Globus pallidus (tissue), 1 donor: Measurements from ENCODE around the gene HTRA2.

ENCODE experiments used
- DNase-seq: peaks from one replicate; pipeline ENCODE4 v3.0.0-alpha.2; 2015; ENCODE audit warnings: low spot score

HTRA2 gene

DNA sequence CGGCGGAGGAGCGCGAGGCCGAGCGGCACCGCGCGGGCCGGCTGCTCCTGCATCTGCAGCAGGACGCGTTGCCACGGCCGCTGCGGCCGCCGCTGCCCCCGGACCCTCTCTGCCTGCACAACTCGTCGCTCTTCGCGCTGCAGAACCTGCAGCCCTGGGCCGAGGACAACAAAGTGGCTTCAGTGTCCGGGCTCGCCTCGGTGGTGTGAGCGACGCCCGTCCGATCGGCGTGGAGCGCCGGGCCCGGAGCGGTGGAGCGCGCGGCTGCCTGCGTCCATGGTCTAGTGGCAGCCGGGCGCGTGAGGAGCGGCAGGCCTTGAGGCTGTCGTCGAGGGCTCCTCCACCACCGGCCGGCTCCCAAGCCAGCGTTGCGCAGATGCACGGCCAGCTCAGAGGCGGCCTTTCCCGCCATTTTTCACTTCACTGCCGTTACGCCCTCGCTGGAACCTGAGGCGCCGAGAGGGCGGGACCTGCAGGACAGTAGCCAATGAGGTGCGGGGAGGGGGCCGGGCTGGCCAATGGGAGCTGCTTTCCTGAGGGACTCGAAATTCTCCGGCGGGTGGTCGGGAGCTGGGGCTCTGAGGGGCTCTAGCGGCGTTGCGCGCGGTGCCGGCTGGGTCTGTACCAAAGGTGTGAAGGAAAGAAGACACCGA, 13.6 kb upstream of the HTRA2 start:
- peak; percentile 37 for DNase-seq

DNA sequence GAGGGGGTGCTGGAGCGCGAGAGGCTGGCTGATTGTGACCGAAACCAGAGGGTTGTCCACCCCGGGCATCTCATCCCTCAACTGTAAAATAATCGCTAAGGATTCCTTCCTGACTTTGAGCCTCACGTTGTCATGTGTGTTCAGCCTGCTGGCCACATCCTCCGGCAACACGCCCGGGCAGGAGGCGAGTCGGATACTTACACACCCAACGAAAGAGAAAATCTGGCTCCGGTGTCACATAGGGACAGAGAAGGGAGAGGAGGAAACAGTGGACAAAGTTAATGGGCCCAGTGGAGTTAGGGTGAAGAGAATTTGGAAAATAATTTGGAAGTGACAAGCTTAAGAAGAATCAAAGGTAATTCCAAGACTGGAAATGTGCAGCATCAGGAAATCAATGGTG, 13.1 kb upstream of the HTRA2 start:
- no peak for DNase-seq

DNA sequence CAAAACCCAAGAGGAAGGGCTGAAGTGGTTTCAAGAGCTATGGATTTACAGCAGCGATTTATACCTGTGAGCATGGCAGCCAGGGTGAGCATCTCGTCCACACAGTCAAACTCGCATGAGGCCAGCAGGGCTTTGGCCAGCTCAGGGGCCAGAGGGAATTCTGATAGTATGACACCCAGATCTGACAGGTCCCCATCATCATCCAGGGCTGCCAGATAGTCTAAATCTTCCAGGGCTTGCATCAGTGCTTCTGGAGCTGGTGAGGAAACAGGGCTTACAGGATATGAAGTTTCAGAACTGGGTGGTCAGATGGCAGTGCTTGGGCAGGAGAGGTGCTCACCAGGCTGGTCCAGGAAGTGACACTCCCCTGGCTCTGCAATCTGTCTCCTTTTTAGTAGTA, 7.2 kb upstream of the HTRA2 start:
- DNase-seq = no peak

DNA sequence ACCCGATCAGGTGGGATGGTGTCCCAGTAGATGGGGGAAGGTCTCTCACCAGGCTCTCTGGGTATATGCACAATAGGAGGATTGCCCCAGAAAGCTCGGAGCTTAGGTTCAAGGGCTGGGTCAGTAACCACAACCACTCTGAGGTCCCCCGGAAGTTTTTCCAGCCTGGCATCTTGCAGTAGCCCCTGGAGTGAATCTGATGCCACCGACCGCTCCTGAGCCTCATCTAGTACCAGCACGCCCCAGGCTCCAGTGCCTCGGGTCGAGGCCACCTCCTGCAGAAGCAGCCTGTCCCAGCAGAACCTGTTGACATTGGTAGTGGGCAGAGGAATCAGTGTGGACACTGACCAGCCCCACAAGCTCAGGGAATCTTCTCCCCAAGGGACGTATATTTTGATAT, 5.7 kb upstream of the HTRA2 start:
- no peak for DNase-seq

DNA sequence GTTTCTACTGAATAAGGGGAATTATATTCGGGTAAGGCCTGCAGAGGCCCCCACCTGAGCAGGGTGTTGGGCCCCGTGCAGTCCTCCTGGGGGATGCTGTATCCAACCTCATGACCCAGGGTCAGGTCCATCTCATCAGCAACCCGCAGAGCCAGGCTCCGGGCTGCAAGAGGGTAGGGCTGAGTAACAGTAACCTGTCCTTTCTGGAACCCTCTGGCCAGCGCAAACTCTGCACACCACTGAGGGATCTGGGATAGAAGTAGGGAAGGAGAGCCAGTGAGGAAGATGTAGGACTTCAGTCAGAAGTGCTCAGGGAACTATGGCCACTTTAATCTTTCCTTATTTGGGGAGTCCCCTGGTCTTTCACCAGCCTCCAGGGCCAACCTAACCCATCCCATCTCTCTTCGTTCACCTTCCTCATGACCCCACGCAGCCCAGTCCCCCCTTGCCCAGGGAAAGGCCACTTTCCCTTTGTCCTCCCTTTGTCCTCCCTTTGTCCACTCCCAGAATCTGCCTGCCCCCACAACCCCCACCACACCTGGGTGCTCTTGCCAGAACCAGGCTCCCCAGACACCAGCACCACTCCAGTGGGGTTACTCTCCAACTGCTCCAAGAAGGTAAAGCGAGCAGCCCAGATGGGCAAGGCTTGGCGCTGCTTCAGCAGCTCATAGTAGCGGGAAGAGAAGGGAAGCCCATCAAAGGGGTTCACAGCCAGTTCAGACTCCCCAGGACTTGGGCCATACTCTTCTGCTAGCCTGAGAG, 4.6 kb upstream of the HTRA2 start:
- no peak for DNase-seq

DNA sequence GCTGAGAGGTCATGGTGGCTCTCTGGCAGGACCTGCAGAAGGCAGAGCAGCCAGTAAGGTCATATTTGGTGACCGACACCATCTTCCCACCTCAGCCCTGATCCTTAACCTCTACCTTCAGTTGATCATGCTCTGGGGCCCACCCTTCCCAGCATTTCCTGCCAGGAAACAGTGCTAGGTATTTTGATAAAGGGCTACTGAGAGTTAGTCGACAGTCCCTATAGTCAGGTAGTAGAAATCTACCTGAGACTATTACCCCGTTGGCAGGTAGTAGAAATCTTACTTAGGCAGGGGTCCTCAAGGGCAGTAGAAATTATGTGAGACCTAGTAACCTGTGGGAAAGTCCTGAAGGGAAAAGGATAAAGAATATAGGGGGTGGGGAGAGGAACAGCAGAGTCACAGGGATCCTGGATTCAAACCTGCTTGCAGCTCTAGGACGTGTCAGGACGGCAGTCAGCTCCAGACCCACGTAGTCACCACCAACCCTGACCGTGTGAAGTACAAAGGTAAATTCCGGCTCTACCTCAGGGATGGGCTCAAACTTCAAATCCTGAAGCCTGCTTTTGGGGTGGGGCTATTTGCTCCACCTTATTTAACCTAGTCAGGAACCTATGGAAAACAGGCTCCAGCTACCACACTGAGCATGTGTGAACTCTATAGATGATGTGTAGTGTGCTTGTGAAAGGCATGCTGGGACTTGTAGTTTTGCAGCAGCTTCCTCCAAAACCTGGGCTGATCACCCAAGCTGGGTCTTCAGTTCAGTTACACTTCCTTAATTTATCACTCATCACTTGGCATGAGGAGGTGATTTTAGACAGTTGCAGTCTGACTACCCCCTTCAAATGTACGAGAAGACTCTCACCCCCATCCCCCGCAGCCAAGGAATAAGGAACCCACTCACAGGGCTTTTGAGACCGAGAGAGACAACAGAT, 3.8 kb upstream of the HTRA2 start, which contains the start of gene DQX1:
Gene DQX1, minus strand, starts transcription at position 515 of the 932 bp plus-strand sequence. Its CDS starts 502 bp downstream, at position 13.
- no peak for DNase-seq

DNA sequence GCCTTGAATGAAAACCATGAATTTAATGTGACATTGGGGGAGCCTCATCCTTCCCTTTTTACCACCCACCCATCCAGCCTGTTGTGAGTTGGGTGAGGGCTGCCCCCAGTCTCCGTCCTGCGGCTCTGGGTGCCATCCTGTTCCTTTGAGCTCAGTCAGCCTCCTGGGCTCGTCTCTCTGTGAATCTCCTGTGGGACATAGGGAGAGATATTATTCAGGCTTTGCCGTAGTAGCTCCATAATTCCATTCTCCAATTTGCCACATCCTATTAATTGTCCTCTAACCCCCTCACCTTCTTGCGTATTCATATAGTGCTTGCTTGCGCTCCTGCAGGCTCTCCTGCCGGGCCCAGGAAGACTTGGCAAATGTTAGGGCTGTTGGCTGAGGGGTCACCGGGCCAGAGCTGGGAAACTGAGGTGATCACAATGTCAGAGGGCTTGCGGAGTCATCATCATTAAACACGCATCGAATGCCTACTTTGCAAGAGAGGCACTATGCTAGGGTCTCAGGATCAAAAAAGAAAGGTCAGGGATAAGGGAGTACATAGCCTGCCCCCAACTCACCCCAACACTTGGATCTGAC, 3.0 kb upstream of the HTRA2 start:
- DNase-seq = no peak

DNA sequence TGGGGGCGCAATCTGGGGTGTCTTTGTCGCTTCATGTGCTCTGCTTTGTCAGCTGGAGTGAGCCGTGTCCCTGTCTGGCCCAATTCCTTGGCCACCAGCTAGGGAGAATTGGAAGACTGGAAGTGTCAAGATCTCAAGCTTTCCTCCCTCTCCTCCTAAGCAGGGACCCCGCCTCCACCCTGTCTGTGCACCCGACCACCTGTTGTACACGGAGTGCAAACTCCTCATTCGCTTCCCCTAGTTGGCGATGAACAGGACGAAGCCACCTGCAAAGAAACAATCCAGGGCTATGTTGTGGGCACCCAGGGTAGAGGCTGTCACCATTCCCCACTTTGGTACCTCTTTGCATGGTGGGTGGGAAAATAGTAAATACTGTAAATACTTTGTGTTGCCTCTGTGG, 2.0 kb upstream of the HTRA2 start:
- no peak for DNase-seq

DNA sequence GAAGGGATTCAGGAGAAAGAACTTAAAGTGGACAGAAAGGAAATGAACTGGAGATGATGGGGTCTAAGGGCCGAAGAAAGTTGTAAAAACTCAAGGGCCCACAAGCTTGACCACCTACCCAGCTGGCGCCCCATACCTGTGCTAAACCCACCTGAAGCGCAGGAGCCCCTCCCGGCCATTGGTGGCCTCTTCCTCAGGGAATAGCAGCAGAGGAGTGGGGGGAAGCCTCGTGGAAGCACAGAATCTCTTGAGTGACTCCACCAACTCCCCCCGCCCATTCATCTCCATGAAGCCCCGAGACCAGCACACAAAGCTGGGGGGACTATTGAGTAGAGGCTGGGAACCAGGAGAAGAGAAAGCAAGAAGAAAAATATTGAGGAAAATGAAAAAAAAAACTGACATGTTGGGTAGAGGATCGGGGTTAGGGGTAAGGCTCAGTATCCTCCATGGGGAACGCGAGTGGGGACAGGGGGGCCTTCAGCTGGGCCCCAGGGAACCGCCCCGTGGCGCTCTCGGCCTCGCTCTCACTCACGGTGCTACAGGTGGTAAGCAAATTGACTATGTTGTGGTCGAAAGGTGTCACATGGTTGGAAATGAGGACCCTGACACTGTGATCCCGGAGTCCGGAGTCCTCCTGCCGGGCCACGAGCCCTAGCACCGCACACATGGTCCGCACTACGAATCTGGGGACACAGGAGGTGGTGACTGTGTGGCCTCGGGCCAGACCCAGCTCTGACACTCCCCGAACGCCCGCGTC, 955 bp upstream of the HTRA2 start:
- DNase-seq = no peak

DNA sequence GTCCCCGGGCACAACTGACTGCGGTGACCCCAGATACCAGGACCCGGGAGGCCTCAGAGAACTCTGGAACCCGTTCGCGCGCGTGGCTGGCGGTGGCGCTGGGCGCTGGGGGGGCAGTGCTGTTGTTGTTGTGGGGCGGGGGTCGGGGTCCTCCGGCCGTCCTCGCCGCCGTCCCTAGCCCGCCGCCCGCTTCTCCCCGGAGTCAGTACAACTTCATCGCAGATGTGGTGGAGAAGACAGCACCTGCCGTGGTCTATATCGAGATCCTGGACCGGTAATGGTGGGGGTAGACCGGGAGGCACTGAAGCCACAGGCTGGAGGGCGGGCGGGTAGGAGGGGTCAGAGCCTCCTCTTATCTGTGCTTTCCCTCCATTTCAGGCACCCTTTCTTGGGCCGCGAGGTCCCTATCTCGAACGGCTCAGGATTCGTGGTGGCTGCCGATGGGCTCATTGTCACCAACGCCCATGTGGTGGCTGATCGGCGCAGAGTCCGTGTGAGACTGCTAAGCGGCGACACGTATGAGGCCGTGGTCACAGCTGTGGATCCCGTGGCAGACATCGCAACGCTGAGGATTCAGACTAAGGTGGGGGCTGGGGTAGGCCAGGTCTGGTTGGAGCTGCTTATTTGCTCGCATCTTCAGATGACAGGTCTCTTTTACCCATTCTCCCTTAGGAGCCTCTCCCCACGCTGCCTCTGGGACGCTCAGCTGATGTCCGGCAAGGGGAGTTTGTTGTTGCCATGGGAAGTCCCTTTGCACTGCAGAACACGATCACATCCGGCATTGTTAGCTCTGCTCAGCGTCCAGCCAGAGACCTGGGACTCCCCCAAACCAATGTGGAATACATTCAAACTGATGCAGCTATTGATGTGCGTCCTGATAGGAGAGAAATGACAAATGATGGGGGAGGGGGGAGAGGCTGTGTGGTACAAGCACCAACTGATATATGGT, 780 bp downstream of the HTRA2 start:
- no peak for DNase-seq

DNA sequence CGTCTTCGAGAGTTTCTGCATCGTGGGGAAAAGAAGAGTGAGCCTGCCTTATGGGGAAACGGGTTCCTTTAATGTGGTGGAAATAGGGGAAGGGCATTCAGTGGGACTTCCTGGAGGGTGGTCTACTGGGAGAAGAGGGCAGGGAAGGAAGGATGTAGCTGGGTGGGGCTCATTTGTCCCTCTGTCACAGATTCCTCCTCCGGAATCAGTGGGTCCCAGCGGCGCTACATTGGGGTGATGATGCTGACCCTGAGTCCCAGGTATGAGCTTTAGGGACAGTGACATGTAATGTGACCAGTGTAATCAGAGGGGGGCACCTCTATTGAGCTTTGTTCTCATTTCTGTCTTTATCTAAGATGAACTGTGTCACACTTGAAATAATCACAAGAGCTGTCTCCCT, 1.9 kb downstream of the HTRA2 start:
- no peak for DNase-seq

DNA sequence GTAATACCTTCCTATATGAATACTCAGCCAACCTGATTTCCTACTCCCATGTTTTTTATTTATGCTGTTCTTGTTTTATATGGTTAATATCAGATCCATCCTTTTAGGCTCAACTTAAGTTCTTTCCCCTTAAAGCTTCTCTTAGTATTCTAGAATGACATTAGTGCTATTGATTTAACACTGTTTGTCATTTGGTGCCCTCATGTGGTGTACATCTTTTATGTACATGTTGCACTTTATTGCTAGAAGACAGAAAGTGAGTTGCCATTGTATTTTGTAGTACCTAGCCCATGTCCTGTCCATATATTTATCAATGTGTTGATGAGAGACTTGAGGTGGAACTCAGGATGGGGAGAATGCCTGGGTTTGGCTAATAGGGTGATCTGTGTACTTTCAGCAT, 2.5 kb downstream of the HTRA2 start:
- DNase-seq = no peak

DNA sequence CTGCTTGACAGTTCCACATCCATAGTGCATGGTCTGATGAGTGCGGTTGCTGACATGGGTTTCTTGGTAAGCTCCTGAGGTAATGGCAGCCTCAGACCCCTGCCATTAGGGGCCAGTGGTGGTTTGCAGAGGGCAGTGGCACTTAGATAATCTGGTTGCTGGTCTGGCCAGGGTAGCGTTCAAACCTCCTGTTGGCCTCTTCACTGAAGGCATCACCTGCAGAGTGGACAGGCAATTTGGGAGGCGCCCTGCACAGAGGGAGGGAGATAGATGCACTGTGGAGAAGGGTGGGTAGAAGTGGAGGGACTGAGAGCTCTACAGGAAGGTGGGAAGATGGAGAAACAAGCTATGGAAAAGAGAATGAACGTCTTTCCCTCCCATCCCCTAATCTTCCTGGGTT, 3.7 kb downstream of the HTRA2 start:
- DNase-seq = no peak

DNA sequence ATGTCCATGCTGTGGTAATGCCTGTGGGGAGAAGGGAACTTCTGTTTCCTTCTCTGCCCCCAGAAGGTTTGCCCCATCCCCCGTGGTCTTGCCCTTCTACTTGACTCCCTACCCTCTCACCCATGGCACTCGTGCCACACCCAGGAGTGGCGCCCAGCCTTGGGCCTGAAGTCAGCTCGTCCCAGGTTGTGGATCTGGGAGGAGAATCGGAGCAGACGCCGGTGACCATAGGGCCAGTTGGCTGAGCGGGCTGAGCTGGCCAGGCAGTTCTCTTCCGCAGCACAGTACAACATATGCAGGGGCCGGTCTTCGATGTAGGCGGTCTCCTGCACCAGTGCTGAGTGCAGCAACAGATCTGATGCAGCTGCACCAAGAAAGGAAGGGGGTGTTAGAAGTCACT, 4.7 kb downstream of the HTRA2 start:
- DNase-seq = no peak

DNA sequence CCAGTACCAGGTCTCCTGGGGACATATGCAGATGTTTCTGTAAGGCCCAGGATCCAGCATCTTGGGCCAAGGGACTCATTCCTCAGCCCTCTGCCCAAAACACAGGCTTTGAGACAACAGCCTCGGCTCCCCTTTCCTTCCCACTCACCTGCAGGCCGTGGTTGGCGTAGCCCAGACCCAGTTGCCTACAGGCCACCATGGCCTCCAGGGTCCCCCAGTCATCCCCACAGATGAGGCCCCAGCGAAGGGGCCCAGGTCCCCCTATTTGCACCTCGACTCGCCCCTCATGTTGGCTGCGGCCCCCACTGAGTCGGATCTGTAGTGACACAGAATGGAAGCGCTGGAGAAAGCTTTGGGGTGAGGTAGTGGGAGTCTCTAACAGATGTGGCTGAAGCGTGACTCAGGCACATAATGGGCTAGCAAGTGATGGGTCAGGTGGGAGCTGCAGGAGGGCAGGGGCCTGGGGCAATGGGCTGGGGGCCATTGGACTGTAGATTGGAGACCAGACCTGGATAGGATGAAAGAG, 5.8 kb downstream of the HTRA2 start:
- DNase-seq = no peak

DNA sequence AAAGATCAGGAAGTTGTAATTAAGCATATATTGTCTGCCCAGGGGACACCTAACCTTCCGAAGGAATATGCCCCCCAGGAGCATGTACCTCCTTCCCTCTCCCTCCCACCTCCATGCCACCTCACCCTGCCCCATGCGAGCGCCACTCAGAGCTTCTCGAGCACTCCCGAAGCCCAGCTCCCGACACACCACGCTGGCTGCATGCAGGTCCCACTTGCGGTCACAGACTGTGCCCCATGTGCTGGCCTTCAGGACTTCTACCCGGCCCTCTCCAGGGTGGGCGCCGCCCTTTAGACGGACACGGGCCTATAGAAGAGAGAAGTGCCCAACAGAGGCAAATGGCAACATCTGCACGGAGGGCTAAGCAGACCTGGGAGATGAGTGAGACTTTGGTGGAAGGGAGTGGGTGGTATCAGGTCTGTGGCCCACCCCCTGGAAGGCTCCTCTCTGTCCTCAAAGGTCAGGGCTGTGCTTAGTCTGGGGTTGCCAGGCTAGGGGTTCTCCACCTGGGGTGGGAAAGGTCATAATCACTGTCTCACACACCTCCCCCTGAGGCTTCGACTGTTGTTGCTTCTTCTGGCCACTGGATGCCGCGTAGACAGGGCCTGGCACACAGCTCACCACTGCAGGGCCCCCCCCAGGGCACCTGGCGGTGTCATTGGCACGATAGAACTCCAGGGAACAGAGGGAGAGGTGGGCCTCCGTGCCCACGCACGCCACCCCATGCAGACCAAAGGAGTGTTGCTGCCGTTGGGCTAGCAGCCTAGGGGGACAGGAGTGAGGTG, 6.6 kb downstream of the HTRA2 start:
- DNase-seq = no peak

DNA sequence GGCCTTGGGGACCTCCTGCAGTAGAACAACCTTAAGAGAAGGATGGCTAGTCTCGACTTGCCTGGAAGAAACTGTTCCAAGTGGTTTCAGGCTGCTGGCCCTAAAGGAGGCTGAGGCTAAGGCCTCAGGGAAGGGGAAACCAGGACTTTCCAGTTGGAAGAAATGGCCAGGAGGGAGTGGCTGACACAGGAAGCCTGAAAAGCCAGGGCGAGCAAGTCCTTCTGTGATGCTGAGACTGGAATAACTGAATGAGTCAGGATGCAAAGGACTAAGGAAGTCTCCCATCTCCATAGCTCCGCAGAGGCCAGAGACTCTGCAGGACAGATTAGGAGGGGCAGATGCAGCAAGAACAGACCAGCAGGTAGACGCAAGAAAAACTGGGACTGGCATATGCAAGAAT, 7.4 kb downstream of the HTRA2 start:
- DNase-seq = no peak

DNA sequence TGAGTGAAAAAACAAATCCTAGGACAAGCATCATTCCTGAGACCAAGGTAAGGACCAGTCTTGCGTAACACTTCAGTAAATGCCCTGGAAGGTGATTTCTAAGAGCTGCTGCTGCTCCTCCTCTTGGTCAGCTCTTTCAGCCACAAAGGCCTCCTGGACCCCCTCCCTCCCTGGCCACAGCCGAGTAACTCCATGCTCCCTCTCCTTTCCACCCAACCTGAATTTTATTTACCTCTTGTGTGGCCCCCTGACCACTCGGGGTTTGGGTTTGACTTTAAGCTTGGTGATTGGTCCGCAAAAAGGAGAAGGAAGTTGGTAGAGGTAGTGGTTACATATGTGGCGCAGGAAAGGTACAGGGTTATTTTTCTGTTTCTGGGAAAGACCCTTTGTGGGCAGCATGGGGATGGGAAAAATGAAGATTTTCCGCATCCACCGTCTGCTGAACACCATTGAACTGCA, 9.2 kb downstream of the HTRA2 start:
- no peak for DNase-seq

DNA sequence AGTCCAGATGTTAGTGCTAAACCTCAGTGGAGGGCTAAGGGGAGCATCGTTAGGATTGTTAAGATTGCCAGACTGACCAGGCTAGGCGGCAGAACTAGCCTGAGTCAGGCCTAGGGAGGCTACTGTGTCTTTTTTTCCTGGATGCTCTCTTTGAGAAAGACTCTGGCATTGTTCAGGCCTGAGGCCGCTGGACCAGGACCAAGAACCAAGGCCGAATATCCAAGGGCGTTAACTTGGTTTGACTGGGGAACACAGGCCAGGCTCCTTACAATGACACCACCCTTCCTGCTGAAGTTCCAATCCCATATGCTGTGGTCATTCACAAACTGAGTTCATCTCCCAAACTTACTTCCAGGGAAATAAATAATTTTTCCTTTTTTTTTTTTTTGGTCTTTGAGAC, 10.6 kb downstream of the HTRA2 start:
- DNase-seq = no peak
